Liver (tissue), 9 donors: ENCODE measurements around the gene PDLIM7. TPM values are rescaled to one million over a fixed set of nuclear protein-coding genes. Genes with fewer than 3 reads are reported as not detected.

Source experiments
- DNase-seq: peaks from one replicate; pipeline ENCODE4 v3.0.0-alpha.2; 2017; ENCODE audit warnings: low spot score
- H3K27ac ChIP-seq, 2 donors: one replicate each; pipeline ENCODE4 v1.7.0; 2013; ENCODE audit warnings: inconsistent platforms in 2 of 2, low read length in 2 of 2, control low read depth in 1 of 2, low read depth in 1 of 2, mild to moderate bottlenecking in 1 of 2
- H3K27me3 ChIP-seq, 4 donors: one replicate each; pipeline versions ENCODE4 v1.6.1 to v1.7.0; 2013; ENCODE audit warnings: low read length in 3 of 4, inconsistent platforms in 1 of 4, mild to moderate bottlenecking in 1 of 4, moderate library complexity in 1 of 4; ENCODE audit not compliant: control insufficient read depth in 4 of 4, insufficient read depth in 4 of 4
- H3K36me3 ChIP-seq, 4 donors: one replicate each; pipeline versions ENCODE4 v1.6.1 to v1.7.0; 2013; ENCODE audit warnings: low read length in 3 of 4, mild to moderate bottlenecking in 3 of 4, low read depth in 1 of 4, moderate library complexity in 1 of 4; ENCODE audit not compliant: control insufficient read depth in 4 of 4, insufficient read depth in 3 of 4
- H3K4me1 ChIP-seq, 4 donors: one replicate each; pipeline versions ENCODE4 v1.6.1 to v1.7.0; 2013; ENCODE audit warnings: low read length in 3 of 4, mild to moderate bottlenecking in 3 of 4, moderate library complexity in 1 of 4; ENCODE audit not compliant: control insufficient read depth in 4 of 4, insufficient read depth in 4 of 4
- H3K4me3 ChIP-seq, 3 donors: one replicate each; pipeline versions ENCODE4 v1.6.1 to v1.7.0; 2013; ENCODE audit warnings: low read length in 3 of 3, control low read depth in 1 of 3, low read depth in 1 of 3, mild to moderate bottlenecking in 1 of 3
- H3K9ac ChIP-seq, 2 donors: one replicate each; pipeline ENCODE4 v1.7.0; 2013; ENCODE audit warnings: low read length in 2 of 2, mild to moderate bottlenecking in 2 of 2, moderate library complexity in 2 of 2, control low read depth in 1 of 2, low read depth in 1 of 2
- H3K9me3 ChIP-seq, 4 donors: one replicate each; pipeline versions ENCODE4 v1.6.1 to v1.7.0; 2013; ENCODE audit warnings: low read length in 3 of 4; ENCODE audit not compliant: control insufficient read depth in 4 of 4
- EGR1 ChIP-seq, 2 donors: IDR thresholded peaks; 2 replicates each; pipeline ENCODE4 v1.6.1; 2016 to 2018; ENCODE audit warnings: antibody characterized with exemption in 2 of 2, low read depth in 2 of 2
- FOXA2 ChIP-seq: IDR thresholded peaks from 2 replicates; pipeline ENCODE4 v1.6.1; 2016; ENCODE audit warnings: antibody characterized with exemption
- GABPA ChIP-seq, 2 donors: IDR thresholded peaks in 1 of 2; conservative IDR thresholded peaks in 1 of 2; 2 replicates each; pipeline ENCODE4 v1.6.1; 2016; ENCODE audit warnings: antibody characterized with exemption in 2 of 2, mild to moderate bottlenecking in 1 of 2, moderate library complexity in 1 of 2
- HNF4G ChIP-seq: IDR thresholded peaks from 2 replicates; pipeline ENCODE4 v1.6.1; 2016; ENCODE audit warnings: antibody characterized with exemption
- JUND ChIP-seq, 2 donors: IDR thresholded peaks; 2 replicates each; pipeline ENCODE4 v1.6.1; 2016; ENCODE audit warnings: antibody characterized with exemption in 2 of 2
- NR2F2 ChIP-seq: IDR thresholded peaks from 2 replicates; pipeline ENCODE4 v1.6.1; 2016; ENCODE audit warnings: antibody characterized with exemption
- RAD21 ChIP-seq, 2 donors: IDR thresholded peaks; 2 replicates each; pipeline ENCODE4 v1.6.1; 2016; ENCODE audit warnings: antibody characterized with exemption in 2 of 2, mild to moderate bottlenecking in 2 of 2
- RXRA ChIP-seq, 2 donors: IDR thresholded peaks; 2 replicates each; pipeline ENCODE4 v1.6.1; 2017 to 2018; ENCODE audit warnings: antibody characterized with exemption in 2 of 2, mild to moderate bottlenecking in 1 of 2
- SP1 ChIP-seq: IDR thresholded peaks from 2 replicates; pipeline ENCODE4 v1.6.1; 2018; ENCODE audit warnings: antibody characterized with exemption, mild to moderate bottlenecking
- TAF1 ChIP-seq: conservative IDR thresholded peaks from 2 replicates; pipeline ENCODE4 v1.6.1; 2016; ENCODE audit warnings: antibody characterized with exemption, mild to moderate bottlenecking
- YY1 ChIP-seq: IDR thresholded peaks from 2 replicates; pipeline ENCODE4 v1.6.1; 2016; ENCODE audit warnings: antibody characterized with exemption, mild to moderate bottlenecking
- WGBS: extraction: QIAGEN DNeasy Blood & Tissue Kit; methylation state at CpG from one replicate; pipeline ENCODE4 v1.1.7; 2013; 5-methylcytosine and 5-hydroxymethylcytosine counted together
- polyA plus RNA-seq, 2 donors: library from polyadenylated mRNA; stranded (reverse) in 1 of 2; unstranded in 1 of 2; fragments of 200-250 nt in 1 of 2; fragments of >200 nt in 1 of 2; fragmentation: Nextera tagmentation in 1 of 2; extraction: Ambion mirVana in 1 of 2; gene quantifications; one replicate each; pipeline versions ENCODE4 v1.2.1 to v1.2.3, GENCODE V29; 2013 to 2015
- total RNA-seq, 2 donors: library from RNA; depleted of rRNA; stranded (reverse); fragments of >200 nt; gene quantifications; one replicate each; pipeline ENCODE4 v1.2.3, GENCODE V29; 2014
- TF ChIP-seq, protein P1 (sequence below): IDR thresholded peaks from 2 replicates; pipeline ENCODE4 v1.6.1; 2016; ENCODE audit warnings: antibody characterized with exemption, mild to moderate bottlenecking
- TF ChIP-seq, protein P2 (sequence below): IDR thresholded peaks from 2 replicates; pipeline ENCODE4 v1.6.1; 2016; ENCODE audit warnings: antibody characterized with exemption
- TF ChIP-seq, protein P3 (sequence below): IDR thresholded peaks from 2 replicates; pipeline ENCODE4 v1.6.1; 2016; ENCODE audit warnings: antibody characterized with exemption
- TF ChIP-seq, protein P4 (sequence below): IDR thresholded peaks from 2 replicates; pipeline ENCODE4 v1.6.1; 2016; ENCODE audit warnings: antibody characterized with exemption
- TF ChIP-seq, protein P5 (sequence below): fragments of 150-350 bp; IDR thresholded peaks from 2 replicates; pipeline ENCODE4 v1.5.1; 2017; ENCODE audit warnings: improper control_type of control experiment, low read depth, low read length; ENCODE audit not compliant: missing input control
- donor health status: healthy.
- donor health status: healthy.
- donor health status: healthy.
- donor health status: healthy.
- donor health status: healthy.

PDLIM7 gene
- total and polyA plus RNA-seq, 4 donors: 5.5 to 36.0 (median 8.5) TPM

DNA sequence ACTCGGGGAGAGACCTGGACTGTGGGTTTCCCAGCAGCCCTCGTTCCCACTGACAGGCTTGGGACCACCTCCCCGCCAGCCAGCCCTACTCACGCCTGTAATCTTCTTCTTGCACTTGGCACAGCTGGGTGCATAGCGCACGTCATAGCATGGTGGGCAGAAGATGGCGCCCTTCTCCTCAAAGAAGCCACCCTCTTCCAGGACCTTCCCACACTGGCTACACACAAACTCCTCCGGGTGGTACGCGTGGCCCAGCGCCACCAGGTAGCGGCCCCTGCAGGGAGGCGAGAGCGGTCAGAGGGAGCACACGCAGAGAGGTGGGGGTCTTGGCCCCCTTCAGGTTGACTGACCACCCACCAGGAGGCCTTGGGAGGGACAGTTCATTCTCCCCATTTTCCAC, 9.4 kb downstream of the PDLIM7 start:
- H3K36me3 ChIP-seq: peaks cover 0 to 4% (median under 1%) of the 10 kb centered on the region in 4 donors

DNA sequence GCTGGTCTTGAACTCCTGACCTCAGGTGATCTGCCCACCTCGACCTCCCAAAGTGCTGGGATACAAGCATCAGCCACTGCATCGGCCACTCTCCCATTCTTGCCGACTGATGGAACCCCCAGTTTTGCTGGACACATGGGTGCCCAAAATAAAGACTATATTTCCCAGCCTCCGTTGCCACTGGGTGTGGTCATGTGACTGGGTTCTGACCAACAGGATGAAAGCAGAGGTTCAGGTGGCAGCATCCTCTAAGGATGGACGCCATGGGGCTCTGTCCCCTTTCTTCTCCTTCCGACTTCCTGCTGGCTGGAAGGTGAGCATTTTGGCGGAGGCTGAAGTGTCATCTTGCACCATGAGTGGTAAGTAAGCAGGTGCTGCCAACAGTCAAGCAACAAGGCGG, 10.3 kb downstream of the PDLIM7 start:
- peaks cover 0 to 4% (median under 1%) of the 10 kb centered on the region in 4 donors for H3K36me3 ChIP-seq
- no peaks in the 10 kb centered on the region for H3K27me3 ChIP-seq
- no peak for DNase-seq
- no peak overlapping the region for H3K27ac ChIP-seq
- WGBS: 92% methylated on average over 8 of the region's 8 CpGs
- H3K9me3 ChIP-seq: no peaks in the 10 kb centered on the region
- H3K4me1 ChIP-seq: no peaks in the 10 kb centered on the region
- no peak overlapping the region for H3K9ac ChIP-seq
- no peak overlapping the region for H3K4me3 ChIP-seq
- no peak for TF ChIP-seq JUND (IDR thresholded peaks at IDR 0.05)
- TF ChIP-seq RXRA (IDR thresholded peaks at IDR 0.05): no peak
- TF ChIP-seq, protein P1, sequence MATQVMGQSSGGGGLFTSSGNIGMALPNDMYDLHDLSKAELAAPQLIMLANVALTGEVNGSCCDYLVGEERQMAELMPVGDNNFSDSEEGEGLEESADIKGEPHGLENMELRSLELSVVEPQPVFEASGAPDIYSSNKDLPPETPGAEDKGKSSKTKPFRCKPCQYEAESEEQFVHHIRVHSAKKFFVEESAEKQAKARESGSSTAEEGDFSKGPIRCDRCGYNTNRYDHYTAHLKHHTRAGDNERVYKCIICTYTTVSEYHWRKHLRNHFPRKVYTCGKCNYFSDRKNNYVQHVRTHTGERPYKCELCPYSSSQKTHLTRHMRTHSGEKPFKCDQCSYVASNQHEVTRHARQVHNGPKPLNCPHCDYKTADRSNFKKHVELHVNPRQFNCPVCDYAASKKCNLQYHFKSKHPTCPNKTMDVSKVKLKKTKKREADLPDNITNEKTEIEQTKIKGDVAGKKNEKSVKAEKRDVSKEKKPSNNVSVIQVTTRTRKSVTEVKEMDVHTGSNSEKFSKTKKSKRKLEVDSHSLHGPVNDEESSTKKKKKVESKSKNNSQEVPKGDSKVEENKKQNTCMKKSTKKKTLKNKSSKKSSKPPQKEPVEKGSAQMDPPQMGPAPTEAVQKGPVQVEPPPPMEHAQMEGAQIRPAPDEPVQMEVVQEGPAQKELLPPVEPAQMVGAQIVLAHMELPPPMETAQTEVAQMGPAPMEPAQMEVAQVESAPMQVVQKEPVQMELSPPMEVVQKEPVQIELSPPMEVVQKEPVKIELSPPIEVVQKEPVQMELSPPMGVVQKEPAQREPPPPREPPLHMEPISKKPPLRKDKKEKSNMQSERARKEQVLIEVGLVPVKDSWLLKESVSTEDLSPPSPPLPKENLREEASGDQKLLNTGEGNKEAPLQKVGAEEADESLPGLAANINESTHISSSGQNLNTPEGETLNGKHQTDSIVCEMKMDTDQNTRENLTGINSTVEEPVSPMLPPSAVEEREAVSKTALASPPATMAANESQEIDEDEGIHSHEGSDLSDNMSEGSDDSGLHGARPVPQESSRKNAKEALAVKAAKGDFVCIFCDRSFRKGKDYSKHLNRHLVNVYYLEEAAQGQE: no peak
- no peak for TF ChIP-seq TAF1
- TF ChIP-seq, protein P2, sequence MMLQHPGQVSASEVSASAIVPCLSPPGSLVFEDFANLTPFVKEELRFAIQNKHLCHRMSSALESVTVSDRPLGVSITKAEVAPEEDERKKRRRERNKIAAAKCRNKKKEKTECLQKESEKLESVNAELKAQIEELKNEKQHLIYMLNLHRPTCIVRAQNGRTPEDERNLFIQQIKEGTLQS: no peak

More for the DNA sequence above, 9.4 kb downstream of the PDLIM7 start:
- DNase-seq: no peak
- 95% methylated on average over 15 of the region's 15 CpGs for WGBS
- H3K9me3 ChIP-seq: no peaks in the 10 kb centered on the region
- H3K9ac ChIP-seq: no peak overlapping the region
- H3K27me3 ChIP-seq: no peaks in the 10 kb centered on the region
- H3K4me1 ChIP-seq: no peaks in the 10 kb centered on the region
- TF ChIP-seq FOXA2 (no peak), TAF1 (no peak), YY1 (no peak), GABPA (IDR thresholded peaks at IDR 0.05 in 1 of 2, conservative IDR thresholded peaks at IDR 0.05 in 1 of 2) (no peak), HNF4G (no peak), RAD21 (IDR thresholded peaks at IDR 0.05) (no peak), SP1 (no peak), JUND (IDR thresholded peaks at IDR 0.05) (no peak), RXRA (IDR thresholded peaks at IDR 0.05) (no peak), EGR1 (IDR thresholded peaks at IDR 0.05; ENCODE audit: low read depth in 2 of 2) (no peak), NR2F2 (no peak)
- TF ChIP-seq, protein P3, sequence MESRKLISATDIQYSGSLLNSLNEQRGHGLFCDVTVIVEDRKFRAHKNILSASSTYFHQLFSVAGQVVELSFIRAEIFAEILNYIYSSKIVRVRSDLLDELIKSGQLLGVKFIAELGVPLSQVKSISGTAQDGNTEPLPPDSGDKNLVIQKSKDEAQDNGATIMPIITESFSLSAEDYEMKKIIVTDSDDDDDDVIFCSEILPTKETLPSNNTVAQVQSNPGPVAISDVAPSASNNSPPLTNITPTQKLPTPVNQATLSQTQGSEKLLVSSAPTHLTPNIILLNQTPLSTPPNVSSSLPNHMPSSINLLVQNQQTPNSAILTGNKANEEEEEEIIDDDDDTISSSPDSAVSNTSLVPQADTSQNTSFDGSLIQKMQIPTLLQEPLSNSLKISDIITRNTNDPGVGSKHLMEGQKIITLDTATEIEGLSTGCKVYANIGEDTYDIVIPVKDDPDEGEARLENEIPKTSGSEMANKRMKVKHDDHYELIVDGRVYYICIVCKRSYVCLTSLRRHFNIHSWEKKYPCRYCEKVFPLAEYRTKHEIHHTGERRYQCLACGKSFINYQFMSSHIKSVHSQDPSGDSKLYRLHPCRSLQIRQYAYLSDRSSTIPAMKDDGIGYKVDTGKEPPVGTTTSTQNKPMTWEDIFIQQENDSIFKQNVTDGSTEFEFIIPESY: no peak
- TF ChIP-seq, protein P4, sequence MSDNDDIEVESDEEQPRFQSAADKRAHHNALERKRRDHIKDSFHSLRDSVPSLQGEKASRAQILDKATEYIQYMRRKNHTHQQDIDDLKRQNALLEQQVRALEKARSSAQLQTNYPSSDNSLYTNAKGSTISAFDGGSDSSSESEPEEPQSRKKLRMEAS: no peak
- TF ChIP-seq, protein P5, sequence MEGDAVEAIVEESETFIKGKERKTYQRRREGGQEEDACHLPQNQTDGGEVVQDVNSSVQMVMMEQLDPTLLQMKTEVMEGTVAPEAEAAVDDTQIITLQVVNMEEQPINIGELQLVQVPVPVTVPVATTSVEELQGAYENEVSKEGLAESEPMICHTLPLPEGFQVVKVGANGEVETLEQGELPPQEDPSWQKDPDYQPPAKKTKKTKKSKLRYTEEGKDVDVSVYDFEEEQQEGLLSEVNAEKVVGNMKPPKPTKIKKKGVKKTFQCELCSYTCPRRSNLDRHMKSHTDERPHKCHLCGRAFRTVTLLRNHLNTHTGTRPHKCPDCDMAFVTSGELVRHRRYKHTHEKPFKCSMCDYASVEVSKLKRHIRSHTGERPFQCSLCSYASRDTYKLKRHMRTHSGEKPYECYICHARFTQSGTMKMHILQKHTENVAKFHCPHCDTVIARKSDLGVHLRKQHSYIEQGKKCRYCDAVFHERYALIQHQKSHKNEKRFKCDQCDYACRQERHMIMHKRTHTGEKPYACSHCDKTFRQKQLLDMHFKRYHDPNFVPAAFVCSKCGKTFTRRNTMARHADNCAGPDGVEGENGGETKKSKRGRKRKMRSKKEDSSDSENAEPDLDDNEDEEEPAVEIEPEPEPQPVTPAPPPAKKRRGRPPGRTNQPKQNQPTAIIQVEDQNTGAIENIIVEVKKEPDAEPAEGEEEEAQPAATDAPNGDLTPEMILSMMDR: no peak
- TF ChIP-seq, protein P1: no peak
- TF ChIP-seq, protein P2: no peak
- H3K4me3 ChIP-seq: no peak overlapping the region
- H3K27ac ChIP-seq: no peak overlapping the region
